ENCODE measurements around the gene C18orf32. TPM values are rescaled to one million over a fixed set of nuclear protein-coding genes. Genes with fewer than 3 reads are reported as not detected.
"Not testable (repeated sequence)": the region's sequence is repeated elsewhere in the genome, so short reads cannot be mapped to it uniquely, and the experiment has no call there.

C18orf32 gene
- total and polyA plus RNA-seq, 4 donors, result 46.0 to 110 (median 82.9) TPM

DNA sequence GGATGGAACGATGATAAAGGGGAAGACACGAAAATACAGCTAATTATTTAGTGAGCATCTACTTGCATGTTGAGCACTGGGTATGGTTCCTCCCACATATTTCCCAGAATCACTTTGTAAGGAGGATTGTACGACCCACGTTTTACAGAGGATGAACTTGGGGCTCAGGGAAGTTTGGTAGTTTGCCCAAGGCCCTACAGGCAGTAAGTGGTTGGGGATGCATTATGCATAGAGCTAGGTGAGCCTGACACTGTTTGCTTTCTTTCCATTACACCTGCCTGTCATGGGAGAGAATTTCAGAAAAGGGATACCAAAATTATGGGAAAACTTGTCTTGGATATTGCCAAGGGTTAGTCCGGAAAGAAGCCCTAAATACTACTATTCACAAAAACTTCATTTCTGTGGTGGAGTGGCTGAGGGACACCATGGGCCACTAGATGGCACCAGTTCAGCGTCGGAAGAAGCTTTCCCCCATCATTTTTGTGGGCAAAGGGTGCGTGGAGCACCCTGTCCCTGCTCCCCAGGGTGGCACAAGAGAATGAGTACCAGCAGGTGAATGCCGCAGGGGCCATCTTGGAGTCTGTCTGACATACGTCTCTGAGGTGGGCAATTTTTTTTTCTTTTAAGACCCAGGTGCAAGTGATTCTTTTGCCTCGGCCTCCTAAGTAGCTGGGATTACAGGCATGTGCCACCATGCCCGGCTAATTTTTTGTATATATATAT is 23.5 kb upstream of the C18orf32 start:
- 0% methylated on average over 5 of the region's 12 CpGs for WGBS (ENCODE audit: insufficient coverage)
- Histone ChIP-seq H3K4me3 (ENCODE audit: low read depth, low read length) (no peak overlapping the region), H3K4me1 (ENCODE audit: control insufficient read depth, insufficient read depth, low read length) (no peaks in the 10 kb centered on the region), H3K27ac (ENCODE audit: low read depth, low read length) (no peak overlapping the region), H3K36me3 (ENCODE audit: control insufficient read depth, insufficient read depth, low read length) (no peaks in the 10 kb centered on the region), H3K27me3 (ENCODE audit: control insufficient read depth, insufficient read depth, low read length) (no peaks in the 10 kb centered on the region), H3K9me3 (ENCODE audit: control insufficient read depth, insufficient read depth, low read length) (no peaks in the 10 kb centered on the region)
- peak in 3 of 6 donors; percentile 51 to 88 (median 85) for DNase-seq (ENCODE audit: low read depth in 4 of 6, low spot score in 6 of 6)

DNA sequence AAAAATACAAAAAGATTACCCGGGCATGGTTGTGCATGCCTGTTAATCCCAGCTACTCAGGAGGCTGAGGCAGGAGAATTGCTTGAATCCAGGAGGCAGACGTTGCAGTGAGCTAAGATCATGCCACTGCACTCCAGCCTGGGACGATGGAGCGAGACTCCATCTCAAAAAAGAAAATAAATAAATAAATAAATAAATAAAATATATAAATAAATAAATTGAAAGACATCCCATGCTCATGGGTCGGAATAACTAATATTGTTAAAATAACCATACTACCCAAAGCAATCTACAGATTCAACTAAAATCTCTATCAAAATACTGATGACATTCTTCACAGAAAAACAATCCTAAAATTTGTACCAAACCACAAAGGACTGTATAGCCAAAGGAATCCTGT is 19.4 kb upstream of the C18orf32 start:
- not testable (repeated sequence) for DNase-seq (ENCODE audit: low read depth in 4 of 6, low spot score in 6 of 6); H3K4me1 ChIP-seq (ENCODE audit: control insufficient read depth, insufficient read depth, low read length); H3K4me3 ChIP-seq (ENCODE audit: low read depth, low read length); H3K27me3 ChIP-seq (ENCODE audit: control insufficient read depth, insufficient read depth, low read length); H3K9me3 ChIP-seq (ENCODE audit: control insufficient read depth, insufficient read depth, low read length); H3K27ac ChIP-seq (ENCODE audit: low read depth, low read length); H3K36me3 ChIP-seq (ENCODE audit: control insufficient read depth, insufficient read depth, low read length)
- WGBS (ENCODE audit: insufficient coverage), result 80% methylated on average over 1 of the region's 5 CpGs

DNA sequence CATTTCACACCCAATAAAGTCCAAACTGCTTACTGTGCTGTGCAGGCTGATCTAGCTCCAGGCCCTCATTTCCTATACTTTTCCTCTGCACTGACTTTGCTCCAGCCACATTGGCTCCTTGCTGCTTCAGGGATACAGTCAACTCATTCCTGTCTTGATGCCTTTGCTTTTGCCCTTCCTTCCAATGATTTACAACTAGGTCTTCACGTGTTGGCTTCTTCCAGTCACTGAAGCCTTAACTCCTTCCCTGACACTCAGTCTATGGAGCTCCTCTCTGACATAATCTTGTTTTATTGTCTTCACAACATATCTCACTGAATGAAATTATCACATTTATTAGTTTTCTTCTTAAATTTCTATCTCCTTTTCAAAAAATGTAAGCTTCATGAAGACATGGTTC is 16.9 kb upstream of the C18orf32 start:
- H3K27ac ChIP-seq (ENCODE audit: low read depth, low read length), result no peak overlapping the region
- peak in 1 of 6 donors; percentile 53 for DNase-seq (ENCODE audit: low read depth in 4 of 6, low spot score in 6 of 6)
- no peaks in the 10 kb centered on the region for H3K9me3 ChIP-seq (ENCODE audit: control insufficient read depth, insufficient read depth, low read length)
- peaks cover 3% of the 10 kb centered on the region for H3K27me3 ChIP-seq (ENCODE audit: control insufficient read depth, insufficient read depth, low read length)
- no peaks in the 10 kb centered on the region for H3K36me3 ChIP-seq (ENCODE audit: control insufficient read depth, insufficient read depth, low read length)
- WGBS (ENCODE audit: insufficient coverage), result 11% methylated on average over 1 of the region's 1 CpG
- H3K4me3 ChIP-seq (ENCODE audit: low read depth, low read length), result no peak overlapping the region
- no peaks in the 10 kb centered on the region for H3K4me1 ChIP-seq (ENCODE audit: control insufficient read depth, insufficient read depth, low read length)

DNA sequence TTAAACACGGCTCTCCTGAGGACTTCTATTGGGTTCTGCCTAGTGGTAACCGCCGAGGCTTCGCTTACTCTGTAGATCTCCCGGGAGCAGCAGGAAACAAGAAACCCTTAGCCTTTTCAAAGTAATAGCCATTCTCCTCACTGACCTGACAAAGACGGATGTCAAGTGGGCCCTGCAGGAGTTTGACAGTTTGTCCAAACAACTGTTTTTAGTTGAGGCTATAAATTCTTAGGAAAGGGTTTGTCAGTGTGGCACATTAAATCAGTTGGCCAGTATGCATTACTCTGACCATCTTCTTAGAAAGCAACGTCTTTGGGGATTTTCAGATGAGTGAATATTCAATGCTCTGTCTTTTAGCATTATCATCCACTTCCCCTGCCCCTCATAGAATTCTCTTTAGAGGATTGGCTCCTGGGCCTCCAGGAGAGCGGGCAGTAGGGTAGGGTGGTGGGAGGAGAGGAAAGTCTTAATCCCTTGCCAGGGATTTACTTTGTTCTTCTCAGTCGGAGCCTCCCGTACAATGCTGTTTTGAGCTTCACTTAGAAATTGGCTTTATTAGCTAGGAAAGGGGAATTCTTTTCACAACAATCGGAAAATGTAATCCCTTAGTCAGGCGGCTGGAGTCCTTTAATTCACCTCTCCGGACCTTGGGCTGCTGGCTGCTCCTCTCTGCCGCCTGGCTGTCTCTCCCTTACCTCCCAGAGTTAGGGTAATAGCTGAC is 13.3 kb upstream of the C18orf32 start:
- Histone ChIP-seq H3K36me3 (ENCODE audit: control insufficient read depth, insufficient read depth, low read length) (no peaks in the 10 kb centered on the region), H3K4me3 (ENCODE audit: low read depth, low read length) (no peak overlapping the region), H3K9me3 (ENCODE audit: control insufficient read depth, insufficient read depth, low read length) (no peaks in the 10 kb centered on the region), H3K27ac (ENCODE audit: low read depth, low read length) (no peak overlapping the region), H3K27me3 (ENCODE audit: control insufficient read depth, insufficient read depth, low read length) (peaks cover 3% of the 10 kb centered on the region), H3K4me1 (ENCODE audit: control insufficient read depth, insufficient read depth, low read length) (no peaks in the 10 kb centered on the region)
- DNase-seq (ENCODE audit: low read depth in 4 of 6, low spot score in 6 of 6), result peak in 2 of 6 donors; percentile 31 to 41
- WGBS (ENCODE audit: insufficient coverage), result 18% methylated on average over 8 of the region's 14 CpGs

DNA sequence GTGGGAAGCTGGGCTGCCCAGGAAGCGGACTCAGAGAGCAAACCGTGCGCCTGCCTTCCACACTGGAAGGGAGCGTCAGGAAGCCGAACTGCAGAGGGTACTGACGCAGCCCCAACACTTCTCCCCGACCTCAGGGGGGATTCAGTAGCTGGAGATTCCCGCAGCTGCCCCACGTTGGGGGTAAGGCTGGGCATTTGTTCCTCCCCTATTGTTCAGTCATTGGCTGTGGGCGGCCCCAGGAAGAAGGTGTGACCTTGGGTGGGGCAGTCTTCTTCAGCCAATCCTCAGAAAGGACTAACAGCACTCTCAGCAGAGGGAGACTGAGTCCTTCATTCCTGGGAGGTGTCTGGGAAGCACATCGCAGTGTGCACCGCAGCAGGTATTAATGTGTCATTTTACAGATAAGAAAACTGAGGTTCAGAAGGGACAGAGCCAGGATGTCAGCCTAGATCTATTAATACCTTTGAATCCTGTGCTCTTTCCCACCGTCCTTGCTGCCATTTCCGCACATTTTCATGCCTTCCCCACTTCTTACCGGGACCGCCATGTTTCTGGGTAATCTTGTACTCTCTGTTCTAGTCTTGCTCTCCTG is 12.1 kb upstream of the C18orf32 start:
- no peaks in the 10 kb centered on the region for H3K36me3 ChIP-seq (ENCODE audit: control insufficient read depth, insufficient read depth, low read length)
- H3K9me3 ChIP-seq (ENCODE audit: control insufficient read depth, insufficient read depth, low read length), result no peaks in the 10 kb centered on the region
- H3K4me3 ChIP-seq (ENCODE audit: low read depth, low read length), result no peak overlapping the region
- no peaks in the 10 kb centered on the region for H3K4me1 ChIP-seq (ENCODE audit: control insufficient read depth, insufficient read depth, low read length)
- 85% methylated on average over 10 of the region's 16 CpGs for WGBS (ENCODE audit: insufficient coverage)
- peaks cover 3% of the 10 kb centered on the region for H3K27me3 ChIP-seq (ENCODE audit: control insufficient read depth, insufficient read depth, low read length)
- no peak for DNase-seq (ENCODE audit: low read depth in 4 of 6, low spot score in 6 of 6)
- H3K27ac ChIP-seq (ENCODE audit: low read depth, low read length), result no peak overlapping the region

DNA sequence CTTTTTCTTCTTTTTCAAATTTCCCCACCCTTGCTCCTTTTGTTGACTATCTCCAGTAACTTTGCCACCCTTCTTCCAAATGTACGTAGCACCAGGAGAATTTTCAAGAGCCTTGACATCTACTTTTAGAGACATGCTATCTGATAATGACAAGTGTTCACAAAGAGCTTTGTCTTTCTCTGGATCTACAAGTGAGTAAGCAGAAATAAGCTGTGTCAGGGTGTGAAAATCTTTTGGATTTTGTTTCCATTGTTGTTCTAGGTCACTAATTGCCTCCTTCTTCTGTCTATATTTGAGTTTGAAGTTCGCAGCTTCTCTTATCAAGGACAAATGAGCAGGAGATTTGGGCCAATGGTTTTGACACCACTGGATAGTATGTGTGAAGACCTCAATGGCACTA is 8.4 kb upstream of the C18orf32 start:
- Histone ChIP-seq H3K4me1 (ENCODE audit: control insufficient read depth, insufficient read depth, low read length) (peaks cover 5% of the 10 kb centered on the region), H3K27me3 (ENCODE audit: control insufficient read depth, insufficient read depth, low read length) (peaks cover 3% of the 10 kb centered on the region), H3K4me3 (ENCODE audit: low read depth, low read length) (no peak overlapping the region), H3K9me3 (ENCODE audit: control insufficient read depth, insufficient read depth, low read length) (no peaks in the 10 kb centered on the region), H3K36me3 (ENCODE audit: control insufficient read depth, insufficient read depth, low read length) (peaks cover 2% of the 10 kb centered on the region), H3K27ac (ENCODE audit: low read depth, low read length) (no peak overlapping the region)
- no CpG with 5 or more reads among the region's 2 CpGs for WGBS (ENCODE audit: insufficient coverage)
- no peak for DNase-seq (ENCODE audit: low read depth in 4 of 6, low spot score in 6 of 6)

DNA sequence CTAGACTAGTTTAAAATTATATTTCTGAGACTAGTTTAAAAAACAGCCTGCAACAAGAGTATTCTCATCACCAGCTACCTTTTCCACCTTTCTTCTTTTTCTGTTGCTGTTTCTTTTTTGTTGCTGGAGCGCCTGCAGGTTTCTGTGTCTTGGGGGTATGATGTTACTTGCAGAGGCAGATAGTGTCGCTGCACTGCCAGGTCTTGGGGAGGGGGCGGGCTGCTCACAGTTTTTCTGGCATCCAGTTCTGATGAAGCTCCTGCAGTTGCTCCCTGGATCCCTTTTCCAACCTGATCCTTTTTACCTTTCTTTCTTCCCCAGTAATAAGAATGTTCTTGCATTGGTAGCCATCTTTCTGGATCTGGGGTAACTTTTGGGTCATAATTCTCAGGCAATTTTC is 8.0 kb upstream of the C18orf32 start:
- Histone ChIP-seq H3K4me3 (ENCODE audit: low read depth, low read length) (no peak overlapping the region), H3K9me3 (ENCODE audit: control insufficient read depth, insufficient read depth, low read length) (no peaks in the 10 kb centered on the region)
- WGBS (ENCODE audit: insufficient coverage), result 60% methylated on average over 1 of the region's 3 CpGs

DNA sequence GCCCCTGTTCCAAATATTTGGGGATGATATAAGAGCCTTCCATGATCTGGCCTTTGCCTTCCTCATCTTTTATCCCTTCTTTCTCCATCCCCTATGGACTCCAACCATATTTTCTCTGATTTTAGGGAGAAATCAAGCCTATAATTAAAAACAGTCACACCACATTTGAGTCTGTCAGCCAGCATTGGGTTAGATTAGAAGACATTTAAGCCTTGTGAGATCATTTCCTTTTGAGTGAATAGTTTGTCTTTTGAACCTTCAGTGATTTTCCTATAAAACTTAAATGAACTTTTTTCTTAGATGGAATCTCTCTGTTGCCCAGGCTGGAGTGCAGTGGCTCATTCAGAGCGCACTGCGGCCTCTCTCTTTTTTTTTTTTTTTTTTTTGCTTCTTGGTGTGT is 7.6 kb upstream of the C18orf32 start:
- no peak overlapping the region for H3K27ac ChIP-seq (ENCODE audit: low read depth, low read length)
- no peaks in the 10 kb centered on the region for H3K9me3 ChIP-seq (ENCODE audit: control insufficient read depth, insufficient read depth, low read length)
- H3K36me3 ChIP-seq (ENCODE audit: control insufficient read depth, insufficient read depth, low read length), result peaks cover 2% of the 10 kb centered on the region
- H3K4me3 ChIP-seq (ENCODE audit: low read depth, low read length), result no peak overlapping the region
- H3K4me1 ChIP-seq (ENCODE audit: control insufficient read depth, insufficient read depth, low read length), result peaks cover 5% of the 10 kb centered on the region
- no CpG with 5 or more reads among the region's 2 CpGs for WGBS (ENCODE audit: insufficient coverage)
- no peak for DNase-seq (ENCODE audit: low read depth in 4 of 6, low spot score in 6 of 6)
- H3K27me3 ChIP-seq (ENCODE audit: control insufficient read depth, insufficient read depth, low read length), result no peaks in the 10 kb centered on the region

More for the DNA sequence above, 8.0 kb upstream of the C18orf32 start:
- Histone ChIP-seq H3K36me3 (ENCODE audit: control insufficient read depth, insufficient read depth, low read length) (peaks cover 2% of the 10 kb centered on the region), H3K27me3 (ENCODE audit: control insufficient read depth, insufficient read depth, low read length) (peaks cover under 1% of the 10 kb centered on the region), H3K27ac (ENCODE audit: low read depth, low read length) (no peak overlapping the region), H3K4me1 (ENCODE audit: control insufficient read depth, insufficient read depth, low read length) (peaks cover 5% of the 10 kb centered on the region)
- no peak for DNase-seq (ENCODE audit: low read depth in 4 of 6, low spot score in 6 of 6)

DNA sequence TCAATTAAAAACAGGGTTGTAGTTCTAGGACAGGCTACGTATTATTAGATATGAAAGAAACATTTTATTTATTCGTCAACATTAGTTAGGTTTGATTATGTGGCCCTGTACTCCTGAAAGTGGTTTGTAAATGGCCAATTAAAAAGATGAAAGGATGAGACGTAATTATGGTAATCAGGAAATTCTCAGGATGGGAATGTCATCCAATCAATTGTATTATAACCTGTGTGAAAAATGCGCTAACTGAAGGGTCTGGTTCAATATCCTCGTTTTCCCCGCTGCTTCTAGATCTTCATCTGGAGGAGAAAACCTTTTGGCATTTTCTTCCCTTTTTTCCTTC is 5.6 kb upstream of the C18orf32 start:
- Histone ChIP-seq H3K4me1 (ENCODE audit: control insufficient read depth, insufficient read depth, low read length) (peaks cover 5% of the 10 kb centered on the region), H3K4me3 (ENCODE audit: low read depth, low read length) (no peak overlapping the region), H3K9me3 (ENCODE audit: control insufficient read depth, insufficient read depth, low read length) (no peaks in the 10 kb centered on the region), H3K27ac (ENCODE audit: low read depth, low read length) (peak overlapping the region; percentile 95), H3K27me3 (ENCODE audit: control insufficient read depth, insufficient read depth, low read length) (no peaks in the 10 kb centered on the region), H3K36me3 (ENCODE audit: control insufficient read depth, insufficient read depth, low read length) (peaks cover 15% of the 10 kb centered on the region)
- WGBS (ENCODE audit: insufficient coverage), result 77% methylated on average over 4 of the region's 6 CpGs
- DNase-seq (ENCODE audit: low read depth in 4 of 6, low spot score in 6 of 6), result no peak
